Esophagus squamous epithelium (tissue), 5 donors: Measurements from ENCODE around the gene AP5Z1. TPM values are rescaled to one million over a fixed set of nuclear protein-coding genes. Genes with fewer than 3 reads are reported as not detected.

Experiments
- DNase-seq: peaks from one replicate; lab custom pipeline; 2025; lab: John Stamatoyannopoulos, UW
- H3K27ac ChIP-seq, 4 donors: fragments of 200-600 bp; sonication (generic); one replicate each; pipeline ENCODE4 v1.5.1; 2016 to 2019; ENCODE audit warnings: mild to moderate bottlenecking in 1 of 4
- H3K27me3 ChIP-seq, 4 donors: fragments of 200-600 bp; sonication (generic); 1 replicate in 3 of 4; 2 replicates in 1 of 4; pipeline versions ENCODE4 v1.5.1 to v1.6.0; 2017 to 2021; ENCODE audit warnings: antibody characterized with exemption in 1 of 4
- H3K36me3 ChIP-seq, 3 donors: fragments of 200-600 bp; sonication (generic); one replicate each; pipeline ENCODE4 v1.5.1; 2016 to 2019
- H3K4me1 ChIP-seq, 3 donors: fragments of 200-600 bp; sonication (generic); one replicate each; pipeline ENCODE4 v1.5.1; 2017 to 2019
- H3K4me3 ChIP-seq, 4 donors: fragments of 200-600 bp; sonication (generic); 1 replicate in 3 of 4; 2 replicates in 1 of 4; pipeline ENCODE4 v1.5.1; 2016 to 2019; ENCODE audit warnings: mild to moderate bottlenecking in 2 of 4, moderate library complexity in 1 of 4
- H3K9me3 ChIP-seq, 3 donors: fragments of 200-600 bp; sonication (generic); one replicate each; pipeline ENCODE4 v1.5.1; 2016 to 2019
- POLR2A ChIP-seq, 4 donors: fragments of 450-650 bp; IDR thresholded peaks; one replicate each; pipeline ENCODE4 v1.6.1; 2017; ENCODE audit warnings: antibody characterized with exemption in 4 of 4, mild to moderate bottlenecking in 4 of 4, moderate library complexity in 3 of 4
- WGBS, 2 donors: methylation state at CpG; one replicate each; pipeline ENCODE4 v1.1.5; 2018; 5-methylcytosine and 5-hydroxymethylcytosine counted together
- intact Hi-C: fragments of 100-400 bp; cut with DNase I; formaldehyde crosslinking; loops from one replicate; pipeline ENCODE4 v1.15.0; 2022
- total RNA-seq, 4 donors: library from RNA; depleted of rRNA; stranded (reverse); fragments of >200 nt; gene quantifications; one replicate each; pipeline ENCODE4 v1.1.0, GENCODE V29; 2016
- TF ChIP-seq, protein P1 (sequence below), 6 experiments: fragments of 450-650 bp in 4 of 6; fragments of 200-600 bp in 2 of 6; sonication (generic) in 2 of 6; IDR thresholded peaks; one replicate each; pipeline ENCODE4 v1.5.1; 2016 to 2019; ENCODE audit warnings: antibody characterized with exemption in 6 of 6, mild to moderate bottlenecking in 4 of 6, moderate library complexity in 4 of 6
- donor health status: DM: yes; HTN: yes; CAD: no.

Gene AP5Z1
- total RNA-seq, 4 donors from 2014 or later = 11.2 to 32.8 (median 23.8) TPM

DNA sequence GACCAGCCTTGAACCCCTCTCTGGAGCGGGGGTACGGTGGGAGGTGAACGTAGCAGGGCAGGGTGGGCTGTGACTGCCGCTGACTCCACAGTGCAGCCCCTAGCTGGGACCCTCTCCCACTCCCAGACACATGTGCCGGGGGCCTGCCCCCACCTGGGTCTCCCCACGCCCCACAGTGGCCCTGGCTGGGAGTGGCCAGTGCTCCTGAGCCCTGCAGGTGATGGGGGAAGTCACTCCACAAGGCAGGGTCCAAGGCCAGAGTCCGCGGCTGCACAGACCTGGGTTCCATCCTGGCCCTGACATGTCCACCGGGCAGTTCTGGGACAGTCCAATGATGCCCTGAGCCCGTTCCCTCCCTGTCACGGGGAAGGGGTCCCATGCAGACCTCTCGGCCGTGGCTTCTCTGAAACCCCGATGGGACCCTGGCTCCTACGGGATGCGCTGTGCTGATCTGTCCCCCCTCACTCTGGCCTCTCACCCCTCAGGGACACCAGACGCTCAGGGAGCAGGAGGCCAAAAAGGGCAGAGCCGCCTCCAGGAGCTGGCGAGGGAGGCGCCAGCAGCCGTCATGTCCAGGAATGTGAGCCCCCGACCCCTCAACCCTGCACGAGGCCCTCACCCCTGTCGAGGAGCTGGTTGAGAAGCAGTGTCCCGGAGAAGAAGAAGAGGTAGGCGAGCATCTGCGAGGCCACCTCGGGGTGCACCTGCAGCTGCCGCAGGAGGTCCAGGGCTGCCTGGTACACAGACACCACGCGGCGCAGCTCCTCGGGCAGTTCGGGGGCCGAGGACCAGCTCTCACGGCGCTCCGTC is 40.4 kb downstream of the AP5Z1 start:
- Histone ChIP-seq H3K4me1 (peaks cover 0 to 4% (median 0%) of the 10 kb centered on the region in 3 donors), H3K4me3 (no peak overlapping the region), H3K27ac (no peak overlapping the region), H3K27me3 (peaks cover 0 to 34% (median 0%) of the 10 kb centered on the region in 4 donors), H3K9me3 (no peaks in the 10 kb centered on the region), H3K36me3 (no peaks in the 10 kb centered on the region)
- TF ChIP-seq POLR2A (IDR thresholded peaks at IDR 0.05) = no peak
- TF ChIP-seq, protein P1, sequence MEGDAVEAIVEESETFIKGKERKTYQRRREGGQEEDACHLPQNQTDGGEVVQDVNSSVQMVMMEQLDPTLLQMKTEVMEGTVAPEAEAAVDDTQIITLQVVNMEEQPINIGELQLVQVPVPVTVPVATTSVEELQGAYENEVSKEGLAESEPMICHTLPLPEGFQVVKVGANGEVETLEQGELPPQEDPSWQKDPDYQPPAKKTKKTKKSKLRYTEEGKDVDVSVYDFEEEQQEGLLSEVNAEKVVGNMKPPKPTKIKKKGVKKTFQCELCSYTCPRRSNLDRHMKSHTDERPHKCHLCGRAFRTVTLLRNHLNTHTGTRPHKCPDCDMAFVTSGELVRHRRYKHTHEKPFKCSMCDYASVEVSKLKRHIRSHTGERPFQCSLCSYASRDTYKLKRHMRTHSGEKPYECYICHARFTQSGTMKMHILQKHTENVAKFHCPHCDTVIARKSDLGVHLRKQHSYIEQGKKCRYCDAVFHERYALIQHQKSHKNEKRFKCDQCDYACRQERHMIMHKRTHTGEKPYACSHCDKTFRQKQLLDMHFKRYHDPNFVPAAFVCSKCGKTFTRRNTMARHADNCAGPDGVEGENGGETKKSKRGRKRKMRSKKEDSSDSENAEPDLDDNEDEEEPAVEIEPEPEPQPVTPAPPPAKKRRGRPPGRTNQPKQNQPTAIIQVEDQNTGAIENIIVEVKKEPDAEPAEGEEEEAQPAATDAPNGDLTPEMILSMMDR (IDR thresholded peaks at IDR 0.05) = no peak
- intact Hi-C loops = no loop called here
- DNase-seq = no peak
- 93 to 97% methylated on average over 3 to 10 of the region's 38 CpGs for WGBS, 2 donors

DNA sequence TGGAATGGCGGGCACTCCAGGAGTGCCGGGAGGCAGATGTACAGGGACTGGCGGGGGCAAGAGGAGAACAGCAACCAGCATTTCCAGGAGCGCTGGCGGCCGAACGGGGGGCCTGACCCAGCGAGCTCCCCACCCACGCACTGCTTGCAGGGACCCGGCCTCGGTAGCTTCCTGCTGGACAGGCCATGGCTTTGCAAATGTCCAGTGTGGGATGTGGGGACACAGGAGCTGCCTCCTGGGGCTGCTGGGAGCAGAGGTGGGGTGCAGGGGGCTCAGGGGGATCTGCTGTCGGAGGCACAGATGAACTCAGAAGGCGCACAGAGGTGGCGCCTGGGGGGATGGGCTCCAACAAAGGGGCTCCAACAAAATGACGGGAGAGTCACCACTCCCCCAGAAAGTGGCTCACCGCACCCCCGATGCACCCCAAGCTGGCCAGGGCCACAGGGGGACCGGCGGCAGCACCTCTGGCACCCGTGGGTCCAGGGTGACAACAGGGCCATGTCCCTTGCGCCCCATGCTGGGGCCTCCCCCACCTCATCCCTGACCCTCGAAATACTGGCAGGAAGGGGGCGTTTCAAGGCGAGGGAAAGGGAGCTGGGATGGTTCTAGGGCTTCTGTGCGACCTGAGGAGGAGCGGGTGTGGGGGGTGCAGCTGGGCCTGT is 41.1 kb downstream of the AP5Z1 start:
- no peak for DNase-seq
- intact Hi-C loops = no loop called here

DNA sequence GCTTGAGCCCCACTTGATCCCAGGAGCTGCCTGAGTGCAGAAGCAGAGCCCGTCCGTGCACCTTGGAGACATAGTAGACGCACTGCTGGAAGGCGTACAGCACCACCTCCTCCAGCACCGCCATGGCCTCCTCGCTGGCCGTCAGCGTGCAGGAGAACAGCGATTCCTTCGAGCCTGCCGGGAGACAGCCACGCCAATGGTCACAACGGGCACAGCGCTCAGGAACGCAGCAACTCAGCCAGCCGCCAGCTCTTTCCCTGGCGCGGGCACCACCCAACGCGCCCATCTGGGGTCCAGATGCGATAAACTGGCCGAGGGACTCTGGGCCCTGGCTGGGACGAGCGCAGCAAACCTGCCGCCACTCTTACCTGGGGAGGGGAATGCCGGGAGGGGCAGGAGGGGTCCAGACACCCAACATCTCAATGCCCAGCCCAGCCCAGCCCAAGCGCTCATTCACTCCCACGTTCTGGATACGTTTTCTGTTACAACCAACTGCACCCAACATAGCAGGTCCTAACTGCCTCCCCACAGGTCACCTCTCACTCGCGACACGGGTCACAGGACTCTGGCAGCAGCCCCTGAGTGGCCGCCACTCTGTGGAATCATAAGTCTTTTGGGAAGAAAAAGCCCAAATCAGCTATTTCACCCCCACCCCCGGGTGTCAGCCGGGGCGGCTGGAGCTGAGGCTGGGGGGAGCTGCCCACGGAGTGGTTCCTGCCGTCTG is 41.9 kb downstream of the AP5Z1 start:
- no peak for DNase-seq
- Histone ChIP-seq H3K4me1 (peaks cover 0 to 7% (median 0%) of the 10 kb centered on the region in 3 donors), H3K27ac (no peak overlapping the region), H3K9me3 (no peaks in the 10 kb centered on the region), H3K27me3 (peaks cover 0 to 34% (median 0%) of the 10 kb centered on the region in 4 donors), H3K36me3 (no peaks in the 10 kb centered on the region), H3K4me3 (no peak overlapping the region)
- intact Hi-C loops = no loop called here
- TF ChIP-seq POLR2A (IDR thresholded peaks at IDR 0.05) = no peak
- TF ChIP-seq, protein P1 (IDR thresholded peaks at IDR 0.05) = no peak
- WGBS, 2 donors = 83 to 87% methylated on average over 6 to 7 of the region's 38 CpGs

More for the DNA sequence above, 41.1 kb downstream of the AP5Z1 start:
- H3K4me3 ChIP-seq = no peak overlapping the region
- H3K4me1 ChIP-seq = peaks cover 0 to 7% (median 0%) of the 10 kb centered on the region in 3 donors
- no peak overlapping the region for H3K27ac ChIP-seq
- H3K9me3 ChIP-seq = no peaks in the 10 kb centered on the region
- TF ChIP-seq, protein P1 (IDR thresholded peaks at IDR 0.05) = no peak
- no peaks in the 10 kb centered on the region for H3K36me3 ChIP-seq
- peaks cover 0 to 34% (median 0%) of the 10 kb centered on the region in 4 donors for H3K27me3 ChIP-seq
- 80% methylated on average over 1 to 8 of the region's 26 CpGs for WGBS, 2 donors

DNA sequence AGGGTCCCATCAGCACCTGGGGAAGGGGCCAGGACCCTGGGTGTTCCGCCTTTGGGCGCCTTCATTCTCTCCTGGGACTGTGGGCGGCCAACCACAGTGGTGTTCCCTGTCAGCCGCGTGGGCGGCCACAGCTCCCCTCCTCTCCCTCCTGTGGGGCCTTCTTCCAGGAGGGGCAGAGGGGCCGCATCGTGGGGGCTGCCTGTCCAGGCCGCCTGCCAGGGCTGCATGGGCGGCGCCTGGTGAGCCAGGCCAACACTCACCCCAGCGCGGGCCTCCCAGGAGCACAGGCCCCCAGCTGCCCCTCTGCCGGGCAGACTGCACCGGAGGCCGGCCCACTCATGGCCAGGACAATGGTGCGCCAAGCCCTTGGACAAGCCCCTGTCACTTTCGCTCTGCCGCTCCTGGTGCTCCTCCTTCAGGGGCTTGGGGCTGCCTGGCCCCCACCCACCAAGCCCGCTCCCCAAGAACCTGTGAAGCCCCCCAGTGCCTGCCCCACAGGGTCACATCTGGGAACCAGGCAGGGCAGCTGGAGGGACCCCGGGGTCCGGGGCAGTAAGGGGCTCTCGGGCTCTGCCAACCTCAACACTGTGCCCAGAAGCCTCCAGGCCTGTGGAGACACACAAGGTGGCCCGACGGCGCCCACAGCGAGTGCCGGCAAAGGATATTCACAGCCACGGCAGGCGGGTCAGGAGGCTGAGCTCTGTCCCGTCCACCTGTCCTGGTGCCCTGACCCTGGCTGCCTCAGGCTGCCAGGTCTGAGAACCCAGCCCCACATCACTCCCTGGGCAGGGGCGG is 42.8 kb downstream of the AP5Z1 start:
- no CpG with 5 or more reads among the region's 32 CpGs for WGBS, 2 donors
- TF ChIP-seq, protein P1 (IDR thresholded peaks at IDR 0.05) = no peak
- TF ChIP-seq POLR2A (IDR thresholded peaks at IDR 0.05) = no peak
- no peak for DNase-seq
- H3K9me3 ChIP-seq = no peaks in the 10 kb centered on the region
- intact Hi-C loops = no loop called here
- H3K27ac ChIP-seq = no peak overlapping the region
- H3K4me3 ChIP-seq = no peak overlapping the region
- no peaks in the 10 kb centered on the region for H3K36me3 ChIP-seq
- H3K27me3 ChIP-seq = peaks cover 0 to 34% (median 0%) of the 10 kb centered on the region in 4 donors
- peaks cover 0 to 7% (median 0%) of the 10 kb centered on the region in 3 donors for H3K4me1 ChIP-seq
